ENCODE measurements around the gene STN1. TPM values are rescaled to one million over a fixed set of nuclear protein-coding genes. Genes with fewer than 3 reads are reported as not detected.

The STN1 gene
- total and polyA plus RNA-seq, 12 donors, result 16.5 to 38.7 (median 31.4) TPM

Other genes with a start within 250 kb of the STN1 start
- gene SH3PXD2A, start 62.6 kb downstream of the STN1 start, total RNA-seq, result 10 to 100 TPM; 30.6 to 44.9 (median 36.0) TPM
- 10 to 100 TPM in 1 of 2 donors, 1 to 10 TPM in 1; 6.9 to 14.2 TPM for gene SH3PXD2A, start 62.6 kb downstream of the STN1 start, polyA plus RNA-seq
- 10 to 100 TPM; 30.4 to 63.6 (median 44.2) TPM for gene SLK, start 49.0 kb upstream of the STN1 start, total RNA-seq
- gene SLK, start 49.0 kb upstream of the STN1 start, polyA plus RNA-seq, result 10 to 100 TPM; 11.3 to 14.8 TPM
- gene COL17A1, start 167.7 kb upstream of the STN1 start, total RNA-seq, result under 1 TPM in 4 of 10 donors, not detected in 6; 0.10 to 0.39 (median 0.16) TPM
- gene COL17A1, start 167.7 kb upstream of the STN1 start, polyA plus RNA-seq, result under 1 TPM; 0.15 to 0.36 TPM
- gene SFR1, start 204.0 kb upstream of the STN1 start, total RNA-seq, result 10 to 100 TPM in 1 of 10 donors, 1 to 10 TPM in 9; 4.4 to 10.4 (median 6.7) TPM
- gene SFR1, start 204.0 kb upstream of the STN1 start, polyA plus RNA-seq, result 10 to 100 TPM in 1 of 2 donors, 1 to 10 TPM in 1; 7.5 to 12.1 TPM

Measured in heart right ventricle (tissue), 12 donors.